ENCODE measurements around the gene MVB12A.

DNA sequence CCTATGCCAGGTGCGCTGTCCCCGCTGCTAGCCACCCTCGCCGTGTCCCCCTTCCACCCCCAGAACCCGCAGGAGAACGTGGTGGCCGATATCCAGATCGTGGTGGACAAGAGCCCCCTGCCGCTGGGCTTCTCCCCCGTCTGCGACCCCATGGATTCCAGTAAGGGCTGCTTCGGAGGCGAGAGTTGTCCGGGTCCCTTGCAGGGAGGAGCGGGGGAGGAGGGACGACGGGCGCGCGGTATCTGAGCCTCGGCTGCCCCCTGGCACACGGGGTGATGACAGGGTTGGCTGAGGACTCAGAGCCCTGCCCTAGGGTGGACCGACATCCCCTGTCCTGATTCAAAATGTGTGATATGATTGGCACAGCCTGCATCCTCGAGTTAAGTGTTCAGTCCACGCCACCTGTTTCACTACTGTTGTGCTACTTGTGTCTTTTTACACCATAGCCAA, 653 bp downstream of the MVB12A start:
- TF ChIP-seq, protein P1, sequence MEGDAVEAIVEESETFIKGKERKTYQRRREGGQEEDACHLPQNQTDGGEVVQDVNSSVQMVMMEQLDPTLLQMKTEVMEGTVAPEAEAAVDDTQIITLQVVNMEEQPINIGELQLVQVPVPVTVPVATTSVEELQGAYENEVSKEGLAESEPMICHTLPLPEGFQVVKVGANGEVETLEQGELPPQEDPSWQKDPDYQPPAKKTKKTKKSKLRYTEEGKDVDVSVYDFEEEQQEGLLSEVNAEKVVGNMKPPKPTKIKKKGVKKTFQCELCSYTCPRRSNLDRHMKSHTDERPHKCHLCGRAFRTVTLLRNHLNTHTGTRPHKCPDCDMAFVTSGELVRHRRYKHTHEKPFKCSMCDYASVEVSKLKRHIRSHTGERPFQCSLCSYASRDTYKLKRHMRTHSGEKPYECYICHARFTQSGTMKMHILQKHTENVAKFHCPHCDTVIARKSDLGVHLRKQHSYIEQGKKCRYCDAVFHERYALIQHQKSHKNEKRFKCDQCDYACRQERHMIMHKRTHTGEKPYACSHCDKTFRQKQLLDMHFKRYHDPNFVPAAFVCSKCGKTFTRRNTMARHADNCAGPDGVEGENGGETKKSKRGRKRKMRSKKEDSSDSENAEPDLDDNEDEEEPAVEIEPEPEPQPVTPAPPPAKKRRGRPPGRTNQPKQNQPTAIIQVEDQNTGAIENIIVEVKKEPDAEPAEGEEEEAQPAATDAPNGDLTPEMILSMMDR (IDR thresholded peaks at IDR 0.05): peak in 2 of 4 experiments; percentile 9 to 20
- TF ChIP-seq POLR2A (IDR thresholded peaks at IDR 0.05): no peak
- TF ChIP-seq POLR2AphosphoS5 (IDR thresholded peaks at IDR 0.05): no peak
